ENCODE results near the gene PGBD5.

The PGBD5 gene

GRCh38 chr1:230272557-230272956, 153.6 kb downstream of the PGBD5 start:
- TF ChIP-seq, protein P1, sequence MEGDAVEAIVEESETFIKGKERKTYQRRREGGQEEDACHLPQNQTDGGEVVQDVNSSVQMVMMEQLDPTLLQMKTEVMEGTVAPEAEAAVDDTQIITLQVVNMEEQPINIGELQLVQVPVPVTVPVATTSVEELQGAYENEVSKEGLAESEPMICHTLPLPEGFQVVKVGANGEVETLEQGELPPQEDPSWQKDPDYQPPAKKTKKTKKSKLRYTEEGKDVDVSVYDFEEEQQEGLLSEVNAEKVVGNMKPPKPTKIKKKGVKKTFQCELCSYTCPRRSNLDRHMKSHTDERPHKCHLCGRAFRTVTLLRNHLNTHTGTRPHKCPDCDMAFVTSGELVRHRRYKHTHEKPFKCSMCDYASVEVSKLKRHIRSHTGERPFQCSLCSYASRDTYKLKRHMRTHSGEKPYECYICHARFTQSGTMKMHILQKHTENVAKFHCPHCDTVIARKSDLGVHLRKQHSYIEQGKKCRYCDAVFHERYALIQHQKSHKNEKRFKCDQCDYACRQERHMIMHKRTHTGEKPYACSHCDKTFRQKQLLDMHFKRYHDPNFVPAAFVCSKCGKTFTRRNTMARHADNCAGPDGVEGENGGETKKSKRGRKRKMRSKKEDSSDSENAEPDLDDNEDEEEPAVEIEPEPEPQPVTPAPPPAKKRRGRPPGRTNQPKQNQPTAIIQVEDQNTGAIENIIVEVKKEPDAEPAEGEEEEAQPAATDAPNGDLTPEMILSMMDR (conservative IDR thresholded peaks at IDR 0.05; ENCODE audit: low read length): no peak
- H3K4me3 ChIP-seq (ENCODE audit: low read length): no peak overlapping the region
- DNase-seq (ENCODE audit: low read depth): no peak

GRCh38 chr1:230271300-230272035, 154.7 kb downstream of the PGBD5 start:
- DNase-seq (ENCODE audit: low read depth): no peak
- H3K4me3 ChIP-seq (ENCODE audit: low read length): no peak overlapping the region
- TF ChIP-seq, protein P1 (conservative IDR thresholded peaks at IDR 0.05; ENCODE audit: low read length): no peak

DNA sequence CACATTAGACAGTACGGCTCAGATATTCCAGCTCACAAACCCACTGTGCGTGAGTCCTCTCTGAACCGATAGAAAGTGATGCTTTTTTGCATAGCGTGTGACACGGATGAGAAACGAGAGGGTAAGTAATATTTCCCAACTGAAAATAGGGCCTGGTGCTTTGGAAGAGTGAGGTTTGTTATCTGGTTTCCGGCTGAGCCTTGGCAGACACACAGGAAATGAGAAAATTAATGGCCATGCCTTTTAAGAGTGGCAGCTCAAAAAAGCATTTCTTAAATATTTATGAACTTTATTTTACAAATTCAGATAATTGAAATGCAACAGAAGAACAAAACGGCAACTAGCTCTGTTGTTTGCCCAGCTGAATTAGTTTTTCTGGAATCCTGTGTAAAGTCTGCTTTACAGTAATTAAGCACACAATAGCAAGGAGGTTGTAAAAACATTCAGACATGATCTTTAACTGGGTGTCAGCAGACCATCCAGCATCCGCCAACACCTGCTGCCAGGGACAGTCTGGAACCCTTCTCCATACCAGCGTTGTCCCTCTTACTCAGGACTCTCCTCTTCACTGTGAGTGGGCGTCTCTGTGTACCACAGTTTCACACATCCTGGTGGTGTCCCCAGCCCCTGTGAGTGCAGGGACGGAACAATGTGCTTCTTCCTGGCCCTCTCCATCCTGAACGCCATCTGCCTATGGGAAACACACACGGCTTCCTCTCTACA, 155.4 kb downstream of the PGBD5 start:
- TF ChIP-seq, protein P1 (conservative IDR thresholded peaks at IDR 0.05; ENCODE audit: low read length): no peak
- no peak overlapping the region for H3K4me3 ChIP-seq (ENCODE audit: low read length)
- peak; percentile 3 for DNase-seq (ENCODE audit: low read depth)

DNA sequence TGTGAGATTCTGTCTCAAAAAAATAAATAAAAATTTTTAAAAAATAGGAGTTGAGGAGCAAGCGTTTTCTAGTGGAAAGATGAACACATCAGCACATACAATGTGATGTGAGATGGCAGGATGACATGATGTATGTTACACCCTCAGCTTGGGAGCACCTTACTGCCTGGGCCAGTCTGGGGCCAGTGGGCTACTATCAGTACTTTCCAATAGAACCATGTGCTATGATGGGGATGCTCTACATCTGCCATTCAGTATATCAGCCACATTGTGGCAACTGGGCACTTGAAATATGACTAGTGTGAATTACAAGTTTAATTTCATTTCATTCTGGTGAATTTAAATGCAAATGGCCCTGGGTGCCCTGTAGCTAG, 156.0 kb downstream of the PGBD5 start:
- TF ChIP-seq, protein P1 (conservative IDR thresholded peaks at IDR 0.05; ENCODE audit: low read length): no peak
- no peak for DNase-seq (ENCODE audit: low read depth)
- no peak overlapping the region for H3K4me3 ChIP-seq (ENCODE audit: low read length)

- H3K4me3 ChIP-seq (ENCODE audit: low read length): no peak overlapping the region
- TF ChIP-seq, protein P1 (conservative IDR thresholded peaks at IDR 0.05; ENCODE audit: low read length): peak; percentile 87
- peak; percentile 68 for DNase-seq (ENCODE audit: low read depth)
These were observed 157.6 kb downstream of the PGBD5 start for GRCh38 chr1:230268371-230269170.

DNA sequence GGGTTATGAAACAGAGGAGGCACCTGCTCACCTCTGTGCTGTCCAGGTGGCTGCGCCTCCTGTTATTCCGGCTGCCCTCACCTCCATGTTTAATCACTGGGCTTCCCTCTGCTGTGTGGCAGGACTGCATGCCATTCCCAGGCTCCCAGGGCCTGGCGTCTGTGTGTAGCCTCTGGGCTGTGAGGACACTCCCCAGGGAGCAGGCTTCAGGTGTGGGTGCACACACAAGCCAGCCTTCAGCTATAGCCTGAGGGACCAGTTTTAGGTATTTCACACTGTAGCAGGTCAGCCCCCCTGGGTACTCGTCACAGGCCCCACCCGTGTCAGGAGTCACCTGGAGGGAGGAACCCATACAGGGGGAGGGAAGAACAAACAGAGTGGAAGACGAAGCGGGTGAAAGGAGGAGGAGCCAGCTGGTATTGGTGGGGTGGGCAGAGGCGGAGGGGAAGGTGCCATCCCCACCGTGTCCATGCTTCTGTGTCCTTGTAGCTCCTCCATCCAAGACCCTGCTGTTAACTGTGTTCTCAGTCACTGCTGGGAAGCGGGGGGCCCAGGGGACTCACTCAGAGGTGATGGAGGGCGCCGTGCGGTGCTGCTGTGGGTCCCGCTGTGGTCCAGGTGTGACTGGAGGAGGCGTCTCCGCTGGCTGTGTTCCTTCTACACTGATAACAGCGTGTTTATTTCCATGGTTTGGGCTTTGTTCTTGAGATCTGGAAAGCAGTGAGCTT, 158.6 kb downstream of the PGBD5 start:
- no peak overlapping the region for H3K4me3 ChIP-seq (ENCODE audit: low read length)
- TF ChIP-seq, protein P1 (conservative IDR thresholded peaks at IDR 0.05; ENCODE audit: low read length): no peak
- DNase-seq (ENCODE audit: low read depth): no peak

All from AG10803 (cell line).